IPS-11a (cell line): ENCODE data around the gene GUCD1.
A peak's percentile ranks its signal among the peaks of the same experiment; 100 is the strongest.
"Not testable (repeated sequence)": the region's sequence is repeated elsewhere in the genome, so short reads cannot be mapped to it uniquely, and the experiment has no call there.

Experiments used
- H3K4me3 ChIP-seq: one replicate; pipeline ENCODE4 v1.5.1; 2013; ENCODE audit warnings: low read depth, low read length, control low read depth

The GUCD1 gene

GRCh38 chr22:24554313-24555164 lies at the start of gene GUCD1:
Gene GUCD1 (minus strand): TSS chr22:24555138. CDS start chr22:24554991, 147 bp downstream.
- H3K4me3 ChIP-seq = peak within 1 kb of the TSS; percentile 83

GRCh38 chr22:24603770-24604629 lies 49.1 kb upstream of the GUCD1 start:
- H3K4me3 ChIP-seq = not testable (repeated sequence)

- H3K4me3 ChIP-seq = not testable (repeated sequence)
Observed at GRCh38 chr22:24602847-24603769, 48.2 kb upstream of the GUCD1 start, which contains the start of gene GGT1. Gene GGT1 (plus strand): TSS chr22:24603193. CDS start chr22:24611082, 7,889 bp downstream.

DNA sequence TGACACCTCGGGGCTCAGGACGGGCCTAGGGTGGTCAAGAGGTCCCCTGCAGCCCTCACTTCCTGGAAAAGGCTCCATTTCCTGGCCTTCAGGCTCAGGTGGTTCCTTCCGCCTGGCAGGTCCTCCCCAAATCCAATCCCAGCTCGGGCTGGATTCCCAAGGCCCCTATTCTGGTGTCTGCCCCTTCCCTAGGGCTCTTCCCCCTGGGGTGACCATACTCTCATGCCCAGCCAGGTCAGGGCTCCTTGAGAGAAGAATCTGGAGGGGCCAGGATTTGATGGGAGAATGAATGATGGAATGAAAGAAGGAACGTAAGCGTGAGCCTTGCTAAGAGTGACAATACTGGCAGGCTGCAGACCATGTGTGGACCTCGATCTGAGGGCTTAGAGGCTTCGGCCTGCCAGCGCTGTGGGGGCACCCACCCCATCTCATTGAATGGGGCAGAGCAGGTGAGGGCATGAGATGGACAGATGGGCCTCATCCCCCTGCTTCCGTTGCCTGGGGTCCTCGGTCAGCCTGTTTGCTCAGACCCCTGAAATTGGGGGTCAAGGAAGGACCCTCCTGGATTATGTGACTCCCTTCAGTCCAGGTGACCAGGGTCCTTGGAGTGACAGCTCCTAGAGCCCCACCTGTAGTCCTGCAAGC lies 47.3 kb upstream of the GUCD1 start:
- H3K4me3 ChIP-seq = not testable (repeated sequence)

DNA sequence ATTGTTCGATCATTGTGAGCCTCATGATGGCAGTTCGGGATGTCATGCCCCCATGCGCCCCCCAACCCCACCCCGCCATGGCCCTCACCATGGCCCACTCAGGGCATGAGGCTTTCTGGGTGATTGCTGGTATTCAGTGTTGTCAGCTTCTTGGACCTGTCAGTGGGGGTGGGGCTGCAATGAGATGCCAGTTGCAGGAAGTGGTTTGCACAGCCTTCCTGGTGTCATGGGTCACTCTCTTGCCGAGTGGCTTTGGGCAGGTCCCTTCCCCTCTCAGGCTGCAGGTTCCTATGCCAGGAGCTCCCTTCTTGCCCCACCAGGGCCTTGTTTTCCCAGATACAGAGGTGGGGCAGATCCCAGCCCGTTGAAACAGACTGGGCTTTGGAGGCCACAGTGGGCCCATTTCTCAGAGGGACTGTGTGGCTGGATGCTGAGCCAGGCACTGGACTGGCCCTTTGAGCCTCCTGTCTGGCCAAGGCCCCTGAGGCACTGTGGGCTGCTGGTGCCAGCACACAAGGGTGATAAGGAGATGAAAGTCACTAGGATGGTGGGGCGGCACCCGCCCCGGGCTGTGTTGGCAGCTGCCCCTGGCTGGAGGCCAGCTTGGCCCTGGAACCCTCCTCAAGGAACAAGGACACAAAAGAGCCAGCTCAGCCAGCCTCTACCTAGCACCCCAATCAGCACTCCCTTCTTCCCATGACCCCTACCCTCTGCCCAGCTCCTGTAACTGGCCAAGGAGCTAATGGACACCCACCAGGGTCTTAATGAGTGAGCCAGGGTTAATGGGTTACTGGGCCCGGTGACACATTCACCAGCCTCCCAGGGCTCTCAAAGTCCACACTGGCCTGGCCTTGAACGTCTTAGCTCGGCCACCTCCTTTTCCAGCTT lies 46.5 kb upstream of the GUCD1 start:
- H3K4me3 ChIP-seq = no peak overlapping the region

- not testable (repeated sequence) for H3K4me3 ChIP-seq
Observed at GRCh38 chr22:24599958-24600715, 45.2 kb upstream of the GUCD1 start.

- no peak overlapping the region for H3K4me3 ChIP-seq
Observed at GRCh38 chr22:24599514-24599913, 44.6 kb upstream of the GUCD1 start.

DNA sequence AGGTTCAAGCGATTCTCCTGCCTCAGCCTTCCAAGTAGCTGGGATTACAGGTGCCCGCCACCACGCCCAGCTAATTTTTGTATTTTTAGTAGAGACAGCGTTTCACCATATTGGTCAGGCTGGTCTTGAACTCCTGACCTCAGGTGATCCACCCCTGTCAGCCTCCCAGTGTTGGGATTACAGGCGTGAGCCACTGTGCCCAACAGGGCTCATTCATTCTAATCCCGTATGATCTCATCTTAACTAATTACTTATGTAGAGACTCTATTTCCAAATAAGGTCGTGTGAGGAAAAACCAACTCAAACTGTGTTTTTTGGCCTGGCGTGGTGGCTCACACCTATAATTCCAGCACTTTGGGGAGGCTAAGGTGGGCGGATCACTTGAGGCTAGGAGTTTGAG lies 42.1 kb upstream of the GUCD1 start:
- not testable (repeated sequence) for H3K4me3 ChIP-seq

DNA sequence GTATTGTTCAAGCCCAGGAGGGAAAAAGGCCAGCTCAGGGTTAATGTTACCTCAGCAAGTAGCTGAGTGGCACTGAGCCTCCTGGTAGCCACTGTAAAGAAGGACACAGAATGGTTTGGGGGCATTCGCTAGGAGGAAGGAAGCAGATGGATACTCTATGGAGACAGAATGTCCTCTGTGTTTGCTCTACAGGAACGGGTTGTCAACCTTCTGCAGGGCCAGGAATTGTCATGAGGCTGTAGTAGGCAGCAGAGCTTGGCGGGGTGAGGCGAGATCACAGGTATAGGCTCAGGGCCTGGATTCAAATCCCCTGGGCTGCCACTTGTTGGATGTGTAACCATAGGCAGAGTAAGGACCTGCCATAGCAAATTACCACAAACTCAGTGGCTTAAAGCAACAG lies 40.9 kb upstream of the GUCD1 start:
- no peak overlapping the region for H3K4me3 ChIP-seq

GRCh38 chr22:24595228-24595627 lies 40.3 kb upstream of the GUCD1 start:
- no peak overlapping the region for H3K4me3 ChIP-seq

GRCh38 chr22:24594569-24595120 lies 39.7 kb upstream of the GUCD1 start:
- H3K4me3 ChIP-seq = no peak overlapping the region

GRCh38 chr22:24593836-24594568 lies 39.1 kb upstream of the GUCD1 start:
- no peak overlapping the region for H3K4me3 ChIP-seq

GRCh38 chr22:24593559-24593835 lies 38.6 kb upstream of the GUCD1 start:
- not testable (repeated sequence) for H3K4me3 ChIP-seq

DNA sequence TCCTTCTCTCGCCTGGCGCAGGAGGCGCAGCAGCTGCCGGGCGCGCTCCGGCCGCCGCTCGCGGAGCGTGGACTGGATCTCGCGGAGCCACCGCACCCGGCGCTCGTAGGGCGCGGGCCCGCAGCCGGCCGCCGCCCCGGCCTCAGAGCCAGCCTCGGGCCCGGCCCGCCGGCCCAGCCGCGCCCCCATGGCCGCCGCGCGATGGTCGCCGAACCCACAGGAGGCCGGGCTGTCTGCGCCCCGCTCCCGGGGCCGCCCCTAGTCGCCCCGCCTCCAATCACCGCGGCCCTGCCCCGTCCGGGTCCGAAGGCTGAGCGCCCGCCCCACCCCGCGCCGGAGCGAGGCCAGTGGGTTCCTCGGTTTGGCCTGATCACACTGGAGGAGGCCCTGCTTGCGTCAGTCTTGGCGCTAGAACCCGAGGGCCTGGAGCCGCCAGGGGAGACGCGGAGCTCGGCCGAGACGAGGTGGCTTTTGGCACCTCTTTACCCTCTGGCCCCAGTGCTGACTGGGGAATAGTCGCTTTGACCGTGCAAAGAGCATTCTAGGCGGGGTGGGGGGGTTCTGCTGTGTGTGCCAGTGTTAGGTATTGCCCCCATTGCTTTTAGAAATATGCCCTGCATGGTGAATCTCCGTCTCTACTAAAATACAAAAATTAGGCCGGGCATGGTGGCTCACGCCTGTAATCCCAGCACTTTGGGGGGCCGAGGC lies 38.1 kb upstream of the GUCD1 start, which contains the start of gene LRRC75B:
LRRC75B (minus strand) TSS at position 223 of the 708 bp plus-strand sequence; CDS start at position 189, 34 bp downstream.
- peak within 1 kb of the TSS; percentile 44 for H3K4me3 ChIP-seq

DNA sequence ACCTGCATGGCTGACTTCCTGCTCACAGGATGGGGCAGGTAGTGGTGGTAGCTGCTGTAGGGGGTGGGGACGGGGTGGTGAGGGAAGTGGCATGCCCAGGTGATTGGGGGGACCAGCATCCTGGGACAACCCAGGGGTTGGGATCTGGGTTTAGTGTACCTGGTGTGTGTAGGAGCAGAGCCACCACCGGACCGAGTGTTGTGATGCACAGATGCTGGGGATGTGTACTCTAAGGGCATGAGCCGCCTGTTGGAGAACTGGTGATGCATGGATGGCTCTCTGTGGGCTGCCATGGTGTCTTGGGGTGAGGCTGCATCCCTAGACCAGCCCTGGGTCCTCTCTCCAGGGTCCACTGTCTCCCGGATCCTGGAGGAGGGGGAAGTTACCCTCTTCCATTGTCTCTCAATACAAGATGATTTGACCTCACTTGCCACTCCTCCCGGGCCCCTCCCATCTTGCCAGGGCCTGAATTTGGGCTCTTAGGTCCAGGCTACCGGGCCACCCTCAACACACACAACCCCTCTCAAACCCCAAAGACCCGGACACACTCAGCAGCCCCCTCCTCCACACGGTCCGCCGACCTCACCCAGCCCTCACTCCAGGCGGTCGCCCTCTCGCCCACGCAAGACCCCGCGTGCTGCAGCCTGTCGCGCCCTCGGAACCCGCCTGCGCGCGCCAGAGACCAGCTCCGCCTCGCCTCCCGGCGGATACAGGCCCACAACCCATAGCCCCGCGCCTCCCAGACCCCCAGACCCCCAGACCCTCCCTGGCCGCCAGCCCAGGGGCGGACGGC lies 37.3 kb upstream of the GUCD1 start:
- H3K4me3 ChIP-seq = peak overlapping the region; percentile 31

GRCh38 chr22:24591286-24591830 lies 36.4 kb upstream of the GUCD1 start:
- no peak overlapping the region for H3K4me3 ChIP-seq
